Stimulated activated CD4-positive, alpha-beta T cell treated with anti-CD3 and anti-CD28 coated beads, Interleukin-12 subunit alpha, Interleukin-12 subunit beta, amount 100 ng/mL, for 4 hours (primary cell): Measurements from ENCODE around the gene MYL6B.

ENCODE experiments used
- DNase-seq: peaks from one replicate; pipeline ENCODE4 v3.0.0-alpha.2; 2020

The MYL6B gene

GRCh38 chr12:56124133-56124532 lies 28.3 kb upstream of the MYL6B start:
- no peak for DNase-seq

- DNase-seq: no peak
Observed at GRCh38 chr12:56126732-56127239, 25.6 kb upstream of the MYL6B start.

- no peak for DNase-seq
Observed at GRCh38 chr12:56127485-56127887, 24.9 kb upstream of the MYL6B start.

GRCh38 chr12:56127888-56128669 lies 24.3 kb upstream of the MYL6B start, which contains the start of gene ESYT1:
ESYT1 (plus strand) TSS chr12:56128267; CDS start chr12:56128320, 53 bp downstream.
- DNase-seq: peak; percentile 90

- DNase-seq: no peak
Observed at GRCh38 chr12:56128670-56129205, 23.6 kb upstream of the MYL6B start.

GRCh38 chr12:56129206-56129941 lies 23.0 kb upstream of the MYL6B start:
- peak; percentile 56 for DNase-seq

- DNase-seq: no peak
Observed at GRCh38 chr12:56129942-56130495, 22.4 kb upstream of the MYL6B start.

GRCh38 chr12:56130876-56131275 lies 21.5 kb upstream of the MYL6B start:
- no peak for DNase-seq

- no peak for DNase-seq
Observed at GRCh38 chr12:56134897-56135296, 17.5 kb upstream of the MYL6B start.

GRCh38 chr12:56137853-56138571 lies 14.4 kb upstream of the MYL6B start:
- no peak for DNase-seq

GRCh38 chr12:56141946-56142784 lies 10.2 kb upstream of the MYL6B start:
- no peak for DNase-seq

GRCh38 chr12:56143217-56143616 lies 9.2 kb upstream of the MYL6B start:
- no peak for DNase-seq

- no peak for DNase-seq
Observed at GRCh38 chr12:56143870-56144269, 8.5 kb upstream of the MYL6B start.

GRCh38 chr12:56145217-56145616 lies 7.2 kb upstream of the MYL6B start:
- DNase-seq: no peak

- no peak for DNase-seq
Observed at GRCh38 chr12:56146492-56147460, 5.6 kb upstream of the MYL6B start.

- no peak for DNase-seq
Observed at GRCh38 chr12:56150563-56150962, 1.8 kb upstream of the MYL6B start.

- peak; percentile 56 for DNase-seq
Observed at GRCh38 chr12:56151672-56152131, 685 bp upstream of the MYL6B start.

- DNase-seq: no peak
Observed at GRCh38 chr12:56152756-56153677, 630 bp downstream of the MYL6B start.

- no peak for DNase-seq
Observed at GRCh38 chr12:56153678-56154065, 1.3 kb downstream of the MYL6B start.
